Measurements from ENCODE around the gene NHP2. TPM values are rescaled to one million over a fixed set of nuclear protein-coding genes. Genes with fewer than 3 reads are reported as not detected.
"Not testable (repeated sequence)": the region's sequence is repeated elsewhere in the genome, so short reads cannot be mapped to it uniquely, and the experiment has no call there.

Gene NHP2
- total RNA-seq, 2 experiments from 2014 or later: 113 to 124 TPM

- Mint-ChIP-seq H3K9me3 (no peaks in the 10 kb centered on the region), H3K27ac (no peak overlapping the region), H3K27me3 (no peaks in the 10 kb centered on the region), H3K36me3 (no peaks in the 10 kb centered on the region), H3K4me1 (peaks cover 2% of the 10 kb centered on the region), H3K4me3 (no peak overlapping the region)
- POLR2A ChIA-PET: no interaction called here
- ATAC-seq (ENCODE audit: low read depth) (no peak), DNase-seq (no peak)
Observed at GRCh38 chr5:178137991-178138390, 15.7 kb downstream of the NHP2 start.

- DNase-seq (no peak), ATAC-seq (ENCODE audit: low read depth) (no peak)
- Mint-ChIP-seq H3K36me3 (no peaks in the 10 kb centered on the region), H3K4me3 (no peak overlapping the region), H3K9me3 (no peaks in the 10 kb centered on the region), H3K27ac (no peak overlapping the region), H3K27me3 (no peaks in the 10 kb centered on the region), H3K4me1 (peaks cover 2% of the 10 kb centered on the region)
- POLR2A ChIA-PET: no interaction called here
Observed at GRCh38 chr5:178136990-178137389, 16.7 kb downstream of the NHP2 start.

- DNase-seq (no peak), ATAC-seq (ENCODE audit: low read depth) (no peak)
- Mint-ChIP-seq H3K4me1 (peaks cover 15% of the 10 kb centered on the region), H3K9me3 (no peaks in the 10 kb centered on the region), H3K4me3 (peak overlapping the region; percentile 60), H3K27me3 (peaks cover 9% of the 10 kb centered on the region), H3K27ac (peak overlapping the region; percentile 55), H3K36me3 (no peaks in the 10 kb centered on the region)
- POLR2A ChIA-PET: interaction anchor here (0.9 to 1.0 kb wide), 3 partner anchors 10 to 14 kb away, joined by 3 read pairs; no protein-coding TSS in a partner anchor
Observed at GRCh38 chr5:178131446-178131996, 22.2 kb downstream of the NHP2 start.

GRCh38 chr5:178130576-178131445, 22.9 kb downstream of the NHP2 start, which contains the start of gene RMND5B:
RMND5B (plus strand) TSS chr5:178131014; CDS start chr5:178138120, 7,106 bp downstream.
- Mint-ChIP-seq H3K9me3 (no peaks in the 10 kb centered on the region), H3K27me3 (peaks cover 9% of the 10 kb centered on the region), H3K4me3 (peak within 1 kb of the TSS; percentile 72), H3K27ac (peak within 1 kb of the TSS; percentile 55), H3K4me1 (peaks cover 15% of the 10 kb centered on the region), H3K36me3 (no peaks in the 10 kb centered on the region)
- POLR2A ChIA-PET: interaction anchor here (0.9 to 1.6 kb wide), 4 partner anchors 10 to 101 kb away, joined by 3 to 4 read pairs (median 4); partner anchors contain the start of gene NHP2
- DNase-seq: peak; percentile 86
- peak; percentile 80 for ATAC-seq (ENCODE audit: low read depth)

GRCh38 chr5:178130234-178130575, 23.5 kb downstream of the NHP2 start:
- DNase-seq: not testable (repeated sequence)
- POLR2A ChIA-PET: interaction anchor here (0.6 to 1.6 kb wide), 3 partner anchors 24 to 102 kb away, joined by 3 to 4 read pairs (median 4); partner anchors contain the start of gene NHP2

GRCh38 chr5:178129296-178129695, 24.4 kb downstream of the NHP2 start:
- POLR2A ChIA-PET: interaction anchor here (0.7 kb wide), 1 partner anchor 12 kb away, joined by 3 read pairs; no protein-coding TSS in a partner anchor
- H3K4me1 Mint-ChIP-seq: peaks cover 15% of the 10 kb centered on the region
- H3K36me3 Mint-ChIP-seq: no peaks in the 10 kb centered on the region
- no peak overlapping the region for H3K4me3 Mint-ChIP-seq
- no peaks in the 10 kb centered on the region for H3K9me3 Mint-ChIP-seq
- ATAC-seq (ENCODE audit: low read depth) (no peak), DNase-seq (no peak)
- H3K27ac Mint-ChIP-seq: no peak overlapping the region
- H3K27me3 Mint-ChIP-seq: peaks cover 9% of the 10 kb centered on the region

More at GRCh38 chr5:178130234-178130575, 23.5 kb downstream of the NHP2 start:
- not testable (repeated sequence) for H3K27me3 Mint-ChIP-seq; H3K9me3 Mint-ChIP-seq; H3K27ac Mint-ChIP-seq; ATAC-seq (ENCODE audit: low read depth); H3K36me3 Mint-ChIP-seq
- H3K4me1 Mint-ChIP-seq: peaks cover 15% of the 10 kb centered on the region
- peak overlapping the region; percentile 72 for H3K4me3 Mint-ChIP-seq

- H3K27ac Mint-ChIP-seq; POLR2A ChIA-PET; H3K27me3 Mint-ChIP-seq; H3K9me3 Mint-ChIP-seq; H3K4me3 Mint-ChIP-seq; DNase-seq; H3K36me3 Mint-ChIP-seq; ATAC-seq (ENCODE audit: low read depth): not testable (repeated sequence)
- peaks cover 15% of the 10 kb centered on the region for H3K4me1 Mint-ChIP-seq
Observed at GRCh38 chr5:178127300-178128009, 26.2 kb downstream of the NHP2 start.

GRCh38 chr5:178126556-178126955, 27.1 kb downstream of the NHP2 start:
- peaks cover 12% of the 10 kb centered on the region for H3K4me1 Mint-ChIP-seq
- POLR2A ChIA-PET: no interaction called here
- H3K36me3 Mint-ChIP-seq: no peaks in the 10 kb centered on the region
- peaks cover 9% of the 10 kb centered on the region for H3K27me3 Mint-ChIP-seq
- H3K27ac Mint-ChIP-seq: no peak overlapping the region
- H3K4me3 Mint-ChIP-seq: no peak overlapping the region
- DNase-seq (no peak), ATAC-seq (ENCODE audit: low read depth) (no peak)
- no peaks in the 10 kb centered on the region for H3K9me3 Mint-ChIP-seq

GRCh38 chr5:178125253-178125906, 28.3 kb downstream of the NHP2 start:
- Mint-ChIP-seq H3K9me3 (no peaks in the 10 kb centered on the region), H3K4me3 (no peak overlapping the region), H3K27ac (no peak overlapping the region), H3K27me3 (peaks cover 9% of the 10 kb centered on the region), H3K4me1 (peaks cover 13% of the 10 kb centered on the region), H3K36me3 (no peaks in the 10 kb centered on the region)
- ATAC-seq (ENCODE audit: low read depth) (no peak), DNase-seq (no peak)
- POLR2A ChIA-PET: no interaction called here

GRCh38 chr5:178123966-178124925, 29.4 kb downstream of the NHP2 start:
- Mint-ChIP-seq H3K4me1 (peaks cover 11% of the 10 kb centered on the region), H3K9me3 (no peaks in the 10 kb centered on the region), H3K36me3 (no peaks in the 10 kb centered on the region), H3K4me3 (no peak overlapping the region), H3K27me3 (peaks cover 5% of the 10 kb centered on the region), H3K27ac (no peak overlapping the region)
- DNase-seq (no peak), ATAC-seq (ENCODE audit: low read depth) (no peak)
- POLR2A ChIA-PET: interaction anchor here (1.7 kb wide), 1 partner anchor 10 kb away, joined by 8 read pairs; the partner anchor contains the start of gene N4BP3

- H3K27ac Mint-ChIP-seq: no peak overlapping the region
- peaks cover 15% of the 10 kb centered on the region for H3K4me1 Mint-ChIP-seq
- POLR2A ChIA-PET: interaction anchor here (1.0 to 3.2 kb wide), 3 partner anchors 9 to 47 kb away, joined by 3 to 9 read pairs (median 8); partner anchors contain the start of gene N4BP3
- ATAC-seq (ENCODE audit: low read depth) (no peak), DNase-seq (no peak)
- no peak overlapping the region for H3K4me3 Mint-ChIP-seq
- H3K9me3 Mint-ChIP-seq: no peaks in the 10 kb centered on the region
- H3K27me3 Mint-ChIP-seq: peaks cover 2% of the 10 kb centered on the region
- no peaks in the 10 kb centered on the region for H3K36me3 Mint-ChIP-seq
Observed at GRCh38 chr5:178123094-178123965, 30.4 kb downstream of the NHP2 start.
